Measurements from ENCODE around the gene MYBPHL.

MYBPHL gene

GRCh38 chr1:109277434-109278204 is 29.2 kb downstream of the MYBPHL start:
- peak in 1 of 2 experiments; percentile 30 for DNase-seq

GRCh38 chr1:109275706-109276345 is 31.0 kb downstream of the MYBPHL start:
- DNase-seq: no peak

GRCh38 chr1:109274533-109275476 is 32.0 kb downstream of the MYBPHL start:
- DNase-seq: no peak

- DNase-seq: no peak
Observed at GRCh38 chr1:109273570-109274288, 33.1 kb downstream of the MYBPHL start.

- DNase-seq: no peak
Observed at GRCh38 chr1:109272831-109273547, 33.8 kb downstream of the MYBPHL start.

GRCh38 chr1:109272021-109272799 is 34.6 kb downstream of the MYBPHL start:
- DNase-seq: no peak

- no peak for DNase-seq
Observed at GRCh38 chr1:109271458-109271857, 35.4 kb downstream of the MYBPHL start.

- no peak for DNase-seq
Observed at GRCh38 chr1:109270623-109271317, 36.0 kb downstream of the MYBPHL start.

- DNase-seq: no peak
Observed at GRCh38 chr1:109269981-109270622, 36.7 kb downstream of the MYBPHL start.

GRCh38 chr1:109269212-109269980 is 37.4 kb downstream of the MYBPHL start:
- no peak for DNase-seq

GRCh38 chr1:109268431-109269211 is 38.2 kb downstream of the MYBPHL start:
- no peak for DNase-seq

GRCh38 chr1:109267743-109268300 is 39.0 kb downstream of the MYBPHL start:
- DNase-seq: no peak

- DNase-seq: no peak
Observed at GRCh38 chr1:109266965-109267364, 39.8 kb downstream of the MYBPHL start.

- no peak for DNase-seq
Observed at GRCh38 chr1:109265741-109266330, 41.0 kb downstream of the MYBPHL start.

GRCh38 chr1:109265016-109265415 is 41.8 kb downstream of the MYBPHL start:
- no peak for DNase-seq

GRCh38 chr1:109264379-109264755 is 42.4 kb downstream of the MYBPHL start:
- DNase-seq: no peak

GRCh38 chr1:109263597-109264378 is 43.0 kb downstream of the MYBPHL start:
- no peak for DNase-seq
